ENCODE data around the gene PCMT1.
"Not testable (repeated sequence)": the region's sequence is repeated elsewhere in the genome, so short reads cannot be mapped to it uniquely, and the experiment has no call there.

The PCMT1 gene

GRCh38 chr6:149750136-149750609, 632 bp downstream of the PCMT1 start:
- POLR2A ChIA-PET, result no interaction called here
- DNase-seq (ENCODE audit: extremely low spot score), result peak; percentile 68
- no peak for TF ChIP-seq CTCF (IDR thresholded peaks at IDR 0.05; ENCODE audit: control extremely low read depth, extremely low read depth, low read depth, missing control alignments)
- CTCF ChIA-PET, result interaction anchor here (1.3 kb wide), 1 partner anchor 14 kb away, joined by 3 read pairs; no protein-coding TSS in a partner anchor

- CTCF ChIA-PET, result no interaction called here
- no peak for DNase-seq (ENCODE audit: extremely low spot score)
- POLR2A ChIA-PET, result no interaction called here
- TF ChIP-seq CTCF (IDR thresholded peaks at IDR 0.05; ENCODE audit: control extremely low read depth, extremely low read depth, low read depth, missing control alignments), result no peak
Observed at GRCh38 chr6:149751239-149751638, 1.7 kb downstream of the PCMT1 start.

GRCh38 chr6:149751920-149752319, 2.4 kb downstream of the PCMT1 start:
- CTCF ChIA-PET; POLR2A ChIA-PET; DNase-seq (ENCODE audit: extremely low spot score): not testable (repeated sequence)

- POLR2A ChIA-PET, result no interaction called here
- CTCF ChIA-PET, result interaction anchor here (1.1 to 1.2 kb wide), 2 partner anchors 8 to 11 kb away, joined by 4 to 6 read pairs; no protein-coding TSS in a partner anchor
- DNase-seq (ENCODE audit: extremely low spot score), result no peak
- TF ChIP-seq CTCF (IDR thresholded peaks at IDR 0.05; ENCODE audit: control extremely low read depth, extremely low read depth, low read depth, missing control alignments), result no peak
Observed at GRCh38 chr6:149752600-149753373, 3.2 kb downstream of the PCMT1 start.

- DNase-seq (ENCODE audit: extremely low spot score); POLR2A ChIA-PET: not testable (repeated sequence)
- CTCF ChIA-PET, result interaction anchor here (1.1 to 1.2 kb wide), 2 partner anchors 9 to 10 kb away, joined by 4 to 6 read pairs; no protein-coding TSS in a partner anchor
Observed at GRCh38 chr6:149753374-149753637, 3.8 kb downstream of the PCMT1 start.

- POLR2A ChIA-PET, result no interaction called here
- CTCF ChIA-PET, result no interaction called here
- no peak for DNase-seq (ENCODE audit: extremely low spot score)
- no peak for TF ChIP-seq CTCF (IDR thresholded peaks at IDR 0.05; ENCODE audit: control extremely low read depth, extremely low read depth, low read depth, missing control alignments)
Observed at GRCh38 chr6:149754548-149754947, 5.0 kb downstream of the PCMT1 start.

- no peak for TF ChIP-seq CTCF (IDR thresholded peaks at IDR 0.05; ENCODE audit: control extremely low read depth, extremely low read depth, low read depth, missing control alignments)
- no peak for DNase-seq (ENCODE audit: extremely low spot score)
- ChIA-PET POLR2A (no interaction called here), CTCF (interaction anchor here (1.0 kb wide), 1 partner anchor 19 kb away, joined by 3 read pairs; no protein-coding TSS in a partner anchor)
Observed at GRCh38 chr6:149755300-149756260, 6.0 kb downstream of the PCMT1 start.
